ENCODE measurements around the gene BAG3.
"Not testable (repeated sequence)": the region's sequence is repeated elsewhere in the genome, so short reads cannot be mapped to it uniquely, and the experiment has no call there.

The BAG3 gene

DNA sequence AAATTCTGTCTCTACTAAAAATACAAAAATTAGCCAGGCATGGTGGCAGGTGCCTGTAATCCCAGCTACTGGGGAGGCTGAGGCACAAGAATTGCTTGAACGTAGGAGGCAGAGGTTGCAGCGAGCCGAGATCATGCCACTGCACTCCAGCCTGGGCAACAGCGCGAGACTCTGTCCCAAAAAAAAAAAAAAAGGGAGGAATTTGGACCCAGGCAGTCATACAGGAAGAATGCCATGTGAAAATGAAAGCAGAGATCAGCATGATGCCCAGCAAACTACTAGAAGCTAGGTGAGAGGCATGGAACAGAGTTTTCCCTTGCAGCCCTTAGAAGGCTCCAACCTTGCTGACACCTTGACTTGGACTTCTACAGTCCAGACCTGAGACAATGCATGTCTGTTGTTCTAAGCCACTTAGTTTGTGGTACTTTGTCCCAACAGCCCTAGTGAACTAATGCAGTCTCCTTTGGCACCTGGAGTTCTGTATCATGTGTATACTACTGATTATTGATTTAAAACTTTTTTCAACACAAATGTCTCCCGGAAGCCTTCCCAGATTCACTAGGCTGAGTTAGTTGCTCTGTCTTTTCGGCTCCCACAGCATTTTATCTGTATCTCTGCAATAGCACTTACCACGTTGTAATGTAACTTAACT is 10.2 kb upstream of the BAG3 start:
- no peak for DNase-seq

DNA sequence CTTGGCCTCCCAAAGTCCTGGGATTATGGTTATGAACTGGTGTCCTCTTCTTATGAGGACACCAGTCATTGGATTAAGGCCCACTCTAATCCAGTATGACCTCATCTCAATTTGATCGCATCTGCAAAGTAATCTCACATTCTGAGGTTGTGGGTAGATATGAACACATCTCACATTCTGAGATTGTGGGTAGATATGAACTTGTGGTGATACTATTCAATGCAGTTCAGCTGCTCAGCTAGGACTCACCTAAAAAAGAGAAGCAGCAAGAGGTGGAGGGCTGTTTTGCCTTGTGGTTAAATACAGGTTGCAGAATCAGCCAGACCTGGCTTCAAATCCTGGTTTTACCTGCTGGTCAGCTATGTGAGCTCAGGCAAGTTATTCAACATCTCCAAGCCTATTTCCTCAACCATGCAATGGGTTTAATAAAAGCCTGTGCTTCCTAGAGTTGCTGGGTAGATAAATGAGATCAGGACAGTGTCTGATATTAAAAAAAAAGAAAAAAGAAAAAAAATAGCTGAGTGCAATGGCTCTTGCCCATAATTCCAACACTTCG is 8.5 kb upstream of the BAG3 start:
- no peak for DNase-seq

DNA sequence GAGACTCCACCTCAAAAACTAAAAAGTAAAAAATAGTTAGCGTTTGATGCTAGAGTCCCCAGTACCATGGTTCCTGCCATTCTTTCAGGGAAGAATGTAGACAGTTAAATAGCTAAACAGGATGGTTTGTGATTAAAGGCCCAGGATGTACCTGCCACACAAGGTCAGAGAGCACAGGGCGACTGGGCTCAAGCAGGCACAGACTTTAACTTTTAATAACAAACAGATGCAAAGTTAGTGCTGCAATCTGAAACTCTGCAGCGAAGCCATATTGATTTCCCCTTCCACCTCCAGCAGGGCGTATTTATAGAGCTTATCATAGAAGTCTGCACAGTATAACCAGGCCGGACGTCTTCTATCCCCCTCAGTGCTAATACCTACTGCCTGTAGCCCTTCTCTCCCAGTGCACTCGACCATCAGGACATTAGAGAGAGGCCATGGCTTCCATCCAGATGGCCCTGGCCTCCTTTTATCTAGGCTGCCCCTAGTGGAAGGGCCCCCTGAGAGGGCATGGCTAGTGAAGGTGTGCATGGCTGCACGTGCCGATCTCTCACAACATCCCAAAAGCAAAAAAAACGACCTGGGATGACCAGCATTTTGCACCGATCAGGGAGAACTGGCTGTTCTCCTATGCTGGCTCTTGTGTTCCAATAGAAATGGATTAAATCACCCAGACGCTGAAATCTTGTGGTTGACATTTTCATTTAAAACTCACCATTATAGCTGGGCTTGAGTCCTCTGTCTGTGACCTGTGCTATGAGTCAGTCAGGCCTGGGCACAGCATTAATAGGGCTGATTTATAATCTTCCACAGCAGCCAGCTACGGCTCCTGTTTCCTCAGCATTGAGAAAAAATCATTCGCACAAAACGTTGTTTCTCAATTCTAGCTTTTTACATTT is 7.6 kb upstream of the BAG3 start:
- no peak for DNase-seq

DNA sequence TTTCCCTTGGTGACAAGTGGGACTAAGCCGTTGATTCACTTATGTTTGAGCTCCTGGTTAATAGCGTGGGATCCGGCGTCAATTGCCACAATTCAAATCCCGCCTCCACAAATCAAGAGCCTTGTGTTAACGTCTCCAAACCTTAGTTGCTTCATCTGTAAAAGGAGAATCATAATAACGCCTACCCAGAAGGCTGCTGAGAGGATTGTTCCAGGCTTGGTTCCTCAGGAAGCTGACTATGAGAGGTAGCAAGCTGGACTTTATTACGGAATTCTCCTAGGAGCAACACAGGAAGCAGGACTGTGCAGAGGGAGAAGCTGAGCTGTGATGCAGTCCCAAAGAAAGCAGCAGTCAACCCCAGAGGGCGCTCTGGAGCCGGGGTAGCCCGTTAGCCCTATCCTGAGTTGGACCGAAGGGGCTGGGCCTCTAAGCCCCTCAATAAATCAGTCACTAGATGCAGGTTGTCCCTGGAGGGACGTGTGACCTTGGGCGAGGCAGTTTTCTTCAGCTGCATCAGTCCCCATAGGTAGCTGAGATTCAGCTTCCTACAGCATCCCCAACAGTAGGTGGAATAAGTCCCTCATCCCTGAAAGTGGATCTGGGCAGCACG is 6.9 kb upstream of the BAG3 start:
- DNase-seq, result no peak

DNA sequence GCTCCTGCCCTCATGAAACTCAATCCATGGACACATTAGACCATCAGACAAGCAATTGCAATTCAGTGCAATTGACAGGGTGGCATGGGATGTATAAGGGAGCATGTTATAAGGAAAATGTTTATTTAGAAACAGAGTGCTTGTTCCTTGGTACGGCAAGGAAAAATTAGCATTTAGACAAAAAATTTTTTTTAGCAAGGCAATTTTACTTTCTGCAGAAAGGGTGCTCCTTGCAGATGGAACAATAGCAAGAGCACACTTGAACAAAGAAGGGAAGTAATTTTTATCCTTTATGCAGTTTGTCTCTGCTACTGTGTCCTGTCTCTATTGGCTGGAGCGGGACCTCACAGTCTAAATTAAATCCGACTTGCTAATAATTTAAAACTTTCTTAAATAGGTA is 6.2 kb upstream of the BAG3 start:
- no peak for DNase-seq

DNA sequence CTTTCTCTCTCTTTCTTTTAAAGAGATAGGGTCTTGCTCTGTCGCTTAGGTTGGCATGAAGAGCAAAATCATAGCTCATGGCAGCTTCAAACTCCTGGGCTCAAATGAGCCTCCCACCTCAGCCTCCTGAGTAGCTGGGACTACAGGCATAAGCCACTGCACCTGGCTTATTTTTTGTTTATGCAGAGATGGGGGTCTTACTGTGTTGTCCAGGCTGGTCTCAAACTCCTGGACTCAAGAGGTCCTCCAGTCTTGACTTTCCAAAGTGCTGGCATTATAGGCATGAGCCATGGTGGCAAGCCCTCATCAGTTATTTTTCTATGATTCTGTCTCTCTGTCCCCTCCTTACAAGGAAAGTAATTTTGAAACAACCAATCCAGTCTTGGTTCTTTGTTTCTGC is 1.1 kb upstream of the BAG3 start:
- DNase-seq, result no peak

DNA sequence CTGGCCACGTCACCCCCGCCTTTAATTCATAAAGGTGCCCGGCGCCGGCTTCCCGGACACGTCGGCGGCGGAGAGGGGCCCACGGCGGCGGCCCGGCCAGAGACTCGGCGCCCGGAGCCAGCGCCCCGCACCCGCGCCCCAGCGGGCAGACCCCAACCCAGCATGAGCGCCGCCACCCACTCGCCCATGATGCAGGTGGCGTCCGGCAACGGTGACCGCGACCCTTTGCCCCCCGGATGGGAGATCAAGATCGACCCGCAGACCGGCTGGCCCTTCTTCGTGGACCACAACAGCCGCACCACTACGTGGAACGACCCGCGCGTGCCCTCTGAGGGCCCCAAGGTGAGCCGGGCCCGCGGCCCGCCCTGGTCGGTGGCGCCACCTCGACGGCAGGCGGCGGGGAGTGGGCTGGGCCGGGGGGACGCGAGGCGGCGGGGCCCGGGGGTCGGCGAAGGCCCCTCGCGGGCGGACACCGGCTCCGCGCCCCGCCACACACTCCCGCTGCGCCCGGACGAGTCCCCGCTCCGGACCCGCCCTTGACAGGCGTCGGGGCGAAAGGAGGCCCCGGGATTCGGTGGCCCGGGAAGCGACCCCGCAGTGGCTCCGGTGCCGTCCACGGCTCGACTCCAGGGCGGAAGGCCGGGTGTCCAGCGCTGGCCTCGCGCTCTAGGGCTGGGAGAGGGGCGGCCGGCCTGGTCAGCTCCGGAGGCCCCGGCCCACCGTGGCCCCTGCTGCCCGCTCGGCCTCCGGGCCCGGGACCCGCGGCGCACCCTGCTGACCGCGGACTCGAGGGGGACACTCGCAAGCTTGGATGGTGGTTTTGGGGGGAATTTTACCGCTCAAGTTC is 557 bp downstream of the BAG3 start:
- DNase-seq, result no peak

DNA sequence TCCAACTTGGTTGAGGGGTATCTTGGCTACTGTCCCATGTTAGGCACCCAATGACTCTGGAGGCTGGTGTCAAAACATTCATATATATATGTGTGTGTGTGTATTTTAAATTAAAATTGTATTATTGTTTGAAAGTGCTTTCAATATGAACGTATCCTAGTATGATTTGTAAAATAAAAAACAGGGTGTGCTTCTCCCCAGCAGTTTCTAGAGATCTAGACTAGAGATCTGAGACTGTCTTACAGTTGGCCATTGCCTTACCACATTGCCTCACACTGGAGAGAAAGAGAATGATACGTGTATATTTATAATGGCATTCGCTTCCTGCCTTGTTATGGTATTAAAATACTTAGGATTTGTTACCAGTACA is 1.2 kb downstream of the BAG3 start:
- no peak for DNase-seq

DNA sequence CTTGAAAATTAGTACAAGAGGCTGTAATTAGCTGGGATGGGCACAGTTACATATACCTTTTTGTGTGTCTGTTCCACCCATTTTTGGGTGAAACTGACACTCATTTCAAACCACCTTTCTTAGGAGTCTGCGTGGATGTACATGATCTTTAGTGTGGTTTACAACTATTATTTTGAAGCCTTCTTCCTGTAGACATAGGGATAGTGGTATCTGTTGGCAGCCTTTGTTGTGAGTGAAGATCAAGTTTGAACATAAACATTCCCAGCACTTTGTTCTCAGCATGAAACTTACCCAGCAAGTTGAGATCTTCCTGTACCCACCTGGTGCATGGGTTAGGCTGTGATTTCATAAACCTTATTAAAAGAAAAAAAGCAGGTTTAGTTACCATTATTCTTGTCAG is 2.0 kb downstream of the BAG3 start:
- no peak for DNase-seq

DNA sequence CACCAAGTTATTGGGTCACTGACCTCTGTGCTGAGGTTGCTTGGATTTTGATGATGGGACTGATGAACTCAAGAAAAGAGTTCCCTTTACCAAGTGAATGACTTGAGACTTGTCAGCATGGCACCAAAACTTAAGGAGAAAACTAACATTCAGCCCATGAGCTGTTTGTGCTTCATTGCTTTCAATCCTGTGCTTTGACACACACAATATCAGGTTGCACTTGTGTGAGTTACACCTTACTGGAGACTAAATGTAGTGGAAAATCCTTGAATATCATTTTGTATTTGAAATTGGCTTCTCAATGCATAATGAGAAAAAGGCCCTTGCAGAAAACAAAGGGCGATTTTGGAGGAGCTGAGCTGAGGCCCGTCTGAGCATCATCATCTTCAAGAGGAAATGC is 2.7 kb downstream of the BAG3 start:
- DNase-seq, result no peak

DNA sequence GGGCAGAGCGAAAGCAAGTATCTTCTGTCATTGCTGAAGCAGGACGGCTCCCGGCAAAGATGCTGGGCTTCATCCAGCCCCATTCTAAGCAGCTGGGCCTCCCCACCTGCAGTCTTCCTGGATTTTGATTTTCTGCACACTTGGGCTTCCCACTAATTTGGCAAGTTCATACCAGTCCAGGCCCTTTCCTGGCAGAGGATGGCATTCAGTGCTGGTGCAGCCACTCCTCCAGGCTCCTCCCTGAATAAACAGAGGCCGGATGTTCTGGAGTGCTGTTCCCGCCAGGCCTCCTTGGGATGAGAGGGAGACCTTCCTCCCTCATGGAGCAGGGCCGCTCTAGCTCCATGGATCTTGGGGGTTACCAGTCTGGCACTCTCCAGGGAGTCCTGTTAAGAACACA is 3.4 kb downstream of the BAG3 start:
- no peak for DNase-seq

DNA sequence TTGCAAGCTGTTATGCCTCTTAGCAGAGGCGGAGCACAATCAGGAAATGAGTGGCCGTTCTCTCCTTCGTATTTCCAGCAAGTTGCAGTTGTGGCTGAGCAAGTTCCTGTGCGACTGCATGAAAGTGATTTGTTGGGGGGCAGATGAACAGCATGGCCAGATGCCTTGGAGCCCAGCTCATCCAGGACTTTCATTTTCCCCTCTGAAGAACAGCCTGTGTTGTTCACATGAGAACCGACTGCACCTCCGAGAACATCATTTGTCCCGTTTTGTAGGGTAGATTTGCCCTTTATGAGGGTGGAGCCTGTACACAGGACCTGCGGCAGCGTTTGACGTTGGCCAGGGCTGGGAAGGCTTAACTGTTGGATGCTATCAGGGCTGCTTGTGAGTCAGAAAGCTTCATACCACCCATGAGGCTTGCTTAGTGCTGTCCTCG is 4.4 kb downstream of the BAG3 start:
- no peak for DNase-seq

DNA sequence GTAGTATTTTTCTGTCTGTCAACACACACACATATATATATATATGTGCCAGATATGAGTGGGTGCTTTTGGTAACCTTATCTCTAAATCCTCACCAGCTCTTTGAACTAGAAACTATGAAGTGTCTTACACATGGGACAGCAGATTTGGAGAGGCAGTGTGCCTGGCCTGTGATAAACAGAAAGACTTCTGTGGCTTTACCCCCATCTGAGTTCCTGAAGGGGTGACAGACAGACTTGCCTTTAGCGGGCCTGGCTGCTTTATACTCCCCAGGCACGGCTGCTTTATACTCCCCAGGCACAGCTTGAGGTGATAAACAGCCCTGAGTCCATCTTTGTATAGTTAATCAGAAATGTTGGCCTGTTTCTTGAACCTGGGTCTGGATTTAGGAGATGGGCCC is 5.6 kb downstream of the BAG3 start:
- DNase-seq, result no peak

DNA sequence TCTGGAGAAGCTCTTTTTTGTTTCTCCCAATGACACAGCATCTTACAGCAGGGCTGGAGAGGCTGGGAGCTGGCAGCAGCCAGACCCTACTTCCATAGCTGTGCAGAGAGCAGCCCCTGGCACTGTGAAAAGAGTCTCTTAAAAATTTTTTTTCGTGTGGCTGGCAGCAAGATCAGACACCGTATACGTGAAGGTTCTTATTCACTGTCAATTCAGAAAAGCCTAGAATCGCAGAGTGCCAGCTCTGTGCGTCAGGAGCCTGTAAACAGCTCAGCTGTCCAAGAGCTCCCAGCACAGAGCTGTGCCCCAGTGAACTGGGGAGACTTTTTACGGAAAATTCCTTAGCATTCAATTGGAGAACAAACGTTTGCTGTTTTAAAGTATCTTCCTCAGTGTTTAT is 6.5 kb downstream of the BAG3 start:
- no peak for DNase-seq

DNA sequence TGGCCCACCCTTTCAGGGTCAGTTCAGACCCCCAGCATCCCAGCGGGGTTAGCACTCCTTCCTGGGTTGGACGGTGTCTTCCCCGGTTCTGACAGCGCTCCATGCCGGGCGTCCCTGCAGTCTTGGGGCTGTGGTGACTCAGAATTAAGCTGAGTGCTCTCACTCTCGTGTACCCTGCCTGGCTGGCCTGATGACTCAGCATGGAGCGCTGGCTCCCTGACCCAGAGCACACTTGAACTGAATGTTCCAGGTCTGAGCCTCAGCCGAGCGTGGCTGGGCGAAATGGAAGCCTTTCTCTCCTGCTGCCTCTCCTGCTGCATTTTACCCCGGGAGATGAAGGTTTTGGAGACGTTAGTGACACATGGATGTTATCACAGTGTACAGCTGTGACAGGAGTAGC is 7.1 kb downstream of the BAG3 start:
- no peak for DNase-seq

DNA sequence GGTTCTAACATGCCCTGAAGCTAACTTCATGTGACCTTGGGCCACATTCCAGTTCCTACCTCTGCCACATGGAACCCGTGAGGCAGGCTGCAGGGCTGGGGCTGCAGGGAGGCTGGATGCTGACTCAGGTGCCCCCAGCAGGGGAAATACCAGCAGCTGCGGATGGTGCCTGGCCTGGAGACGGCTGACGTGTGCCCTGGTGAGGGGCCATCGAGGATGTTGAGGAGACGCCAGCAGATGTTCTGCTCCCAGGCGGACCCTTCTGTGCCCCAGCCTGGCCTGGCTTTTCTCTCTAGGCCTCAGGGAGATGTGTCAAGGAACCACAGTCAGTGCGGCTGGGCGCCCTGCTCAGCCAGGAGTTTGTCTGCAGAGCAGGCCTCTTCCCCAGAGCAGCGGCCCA is 8.8 kb downstream of the BAG3 start:
- no peak for DNase-seq

DNA sequence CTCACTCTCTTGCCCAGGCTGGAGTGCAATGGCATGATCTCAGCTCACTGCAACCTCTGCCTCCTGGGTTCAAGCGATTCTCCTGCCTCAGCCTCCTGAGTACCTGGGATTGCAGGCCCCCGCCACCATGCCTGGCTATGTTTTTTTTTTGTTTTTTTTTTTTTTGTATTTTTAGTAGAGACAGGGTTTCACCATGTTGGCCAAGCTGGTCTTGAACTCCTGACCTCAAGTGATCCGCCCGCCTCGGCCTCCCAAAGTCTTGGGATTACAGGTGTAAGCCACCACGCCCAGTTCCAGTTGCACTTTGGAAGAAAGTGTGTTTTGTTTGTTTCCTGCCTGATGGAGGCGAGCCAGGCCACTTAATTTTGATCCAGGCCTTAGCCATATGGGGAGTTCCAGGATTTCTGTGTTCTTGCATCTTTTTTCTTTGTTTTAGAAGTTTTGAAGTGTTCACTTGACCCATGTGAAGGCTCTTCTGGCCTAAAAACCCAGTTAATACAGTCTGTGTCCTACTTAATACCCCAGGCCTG is 11.0 kb downstream of the BAG3 start:
- not testable (repeated sequence) for DNase-seq

DNA sequence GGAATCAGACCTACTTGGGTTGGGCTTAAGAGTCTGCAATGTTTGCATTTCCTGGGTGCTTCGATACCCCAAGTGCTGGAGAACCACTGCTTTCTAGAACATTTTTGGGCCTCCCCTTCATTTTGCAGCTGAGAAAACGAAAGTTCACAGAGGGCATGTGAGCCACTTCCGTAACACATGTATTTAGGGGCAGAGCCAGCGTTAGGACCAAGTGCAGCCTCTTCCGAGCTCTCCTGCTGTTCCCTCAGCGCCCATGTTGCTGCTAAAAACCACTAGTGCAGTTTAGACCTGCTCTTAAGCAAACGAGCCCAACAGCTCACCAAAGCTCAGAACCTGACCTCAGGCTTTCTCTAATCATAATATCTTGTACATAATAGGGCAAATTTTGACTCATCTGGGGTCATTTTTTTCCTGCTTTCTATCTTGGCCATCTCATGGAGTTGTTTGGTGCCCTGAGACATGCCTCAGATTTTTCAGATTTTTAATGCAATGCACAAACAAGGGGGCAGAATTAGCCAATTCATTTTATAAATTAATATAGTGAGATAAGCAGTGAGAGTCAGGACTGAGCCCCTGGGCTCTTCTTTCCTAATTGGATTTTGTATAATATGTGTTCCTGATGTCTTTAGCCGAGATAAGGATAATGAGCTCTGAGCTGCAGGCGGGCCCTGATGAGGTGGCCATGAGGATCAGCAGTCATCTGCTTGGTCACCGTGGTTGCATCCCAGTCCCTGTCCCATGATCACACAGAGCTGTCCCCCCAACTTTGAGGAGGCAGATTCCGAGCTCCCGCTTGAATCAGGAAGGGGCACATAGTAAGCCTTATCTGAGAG is 12.9 kb downstream of the BAG3 start:
- DNase-seq, result no peak

DNA sequence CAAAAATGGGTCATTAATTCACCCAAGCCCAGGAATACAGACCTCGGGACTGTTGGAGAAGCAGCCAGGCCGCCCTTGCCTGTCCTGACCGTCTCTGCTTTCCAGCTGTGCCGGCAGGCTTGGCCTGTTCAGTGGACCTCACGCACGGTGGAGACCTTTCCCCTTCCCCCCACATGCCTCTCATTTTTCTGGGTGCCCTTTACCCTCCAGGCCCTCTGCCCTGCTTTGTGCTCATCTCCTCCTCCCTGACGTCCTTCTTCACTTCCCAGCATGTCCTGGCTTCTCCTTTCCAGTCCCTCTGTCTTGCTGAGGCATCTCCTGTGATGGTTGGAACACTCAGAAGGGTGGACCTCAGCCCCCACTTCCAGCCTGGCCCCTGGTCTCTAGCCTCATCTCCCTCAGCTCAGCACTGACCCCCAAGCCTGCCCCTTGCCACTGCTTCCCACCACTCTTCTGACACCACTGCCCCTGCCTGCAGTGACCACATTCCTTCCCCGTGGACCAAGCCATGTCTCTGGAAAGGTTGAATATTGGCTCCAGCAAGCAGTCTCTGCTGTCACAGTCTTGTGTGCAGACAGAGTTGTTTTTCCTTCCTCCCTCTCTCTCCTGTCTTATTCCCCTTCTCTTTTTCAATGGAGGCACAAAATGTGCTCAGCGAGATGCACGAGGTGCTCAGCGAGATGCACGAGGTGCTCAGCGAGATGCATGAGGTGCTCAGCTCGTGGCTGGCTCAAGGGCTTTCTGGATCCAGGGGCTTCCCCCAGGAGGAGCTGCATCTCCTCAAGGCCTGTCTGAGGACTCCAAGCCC is 14.9 kb downstream of the BAG3 start:
- DNase-seq, result no peak

DNA sequence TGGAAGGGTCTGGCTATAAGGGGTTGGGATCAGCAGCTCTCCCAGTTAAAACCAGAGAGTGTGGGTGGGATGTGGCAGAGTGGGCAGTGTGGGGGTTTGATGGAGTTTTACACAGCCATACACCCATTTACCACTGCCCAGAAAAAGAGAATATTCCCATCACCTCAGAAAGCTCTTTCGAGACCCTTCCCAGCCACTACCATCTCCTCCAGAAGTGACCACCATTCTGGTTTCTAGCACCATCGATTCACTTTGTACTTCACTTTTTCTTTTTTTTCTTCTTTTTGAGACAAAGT is 15.5 kb downstream of the BAG3 start:
- DNase-seq, result no peak
